GM12878 (cell line): Measurements from ENCODE around the gene ERC1. TPM values are rescaled to one million over a fixed set of nuclear protein-coding genes. Genes with fewer than 3 reads are reported as not detected.

Source experiments
- ATAC-seq: fragments of 200-7000 bp; cut with Tn5 transposase; 3 replicates; pipeline ENCODE4 v1.9.1; 2020; ENCODE audit warnings: mild to moderate bottlenecking, moderate library complexity
- BruUV-seq: library from RNA; stranded (reverse); fragments of 400-500 nt; replicated peaks from 2 replicates; lab custom pipeline; 2021; lab: Mats Ljungman, UMichigan
- CTCF ChIA-PET: fragments of 300-600 bp; sonication (Branson Sonifier 250); formaldehyde crosslinking; extraction: SDS; loops from one replicate; lab custom pipeline; 2021; ENCODE audit warnings: inconsistent platforms; lab: Yijun Ruan, JAX
- POLR2A ChIA-PET: fragments of 350-600 bp; formaldehyde crosslinking; extraction: SDS; loops from one replicate; lab custom pipeline; 2021; ENCODE audit warnings: inconsistent platforms; lab: Charles Lee
- RAD21 ChIA-PET: fragments of 300-600 bp; sonication (Branson Sonifier 250); formaldehyde crosslinking; loops from one replicate; lab custom pipeline; 2023; ENCODE audit warnings: antibody characterized with exemption; ENCODE audit not compliant: unreplicated experiment; lab: Charles Lee
- SMC1A ChIA-PET: fragments of 300-600 bp; sonication (Branson Sonifier 250); formaldehyde crosslinking; loops from one replicate; lab custom pipeline; 2023; ENCODE audit not compliant: unreplicated experiment, uncharacterized antibody; lab: Charles Lee
- DNase-seq: peaks from one replicate; pipeline ENCODE4 v3.0.0-alpha.2; 2011; ENCODE audit warnings: low read depth, low spot score
- FAIRE-seq: peaks from 3 replicates; lab custom pipeline; 2011; peaks lifted over from hg19 to GRCh38; lab: Jason Lieb, UNC
- H2AFZ ChIP-seq: 2 replicates; pipeline ENCODE4 v1.6.0; 2011; ENCODE audit warnings: low read depth, low read length, control low read depth; ENCODE audit not compliant: control insufficient read depth
- H3K27ac ChIP-seq: 2 replicates; pipeline ENCODE4 v1.5.1; 2011; ENCODE audit warnings: control low read depth; ENCODE audit not compliant: control insufficient read depth, insufficient read depth
- H3K27me3 ChIP-seq, 2 experiments: replicated peaks in 1 of 2; 2 replicates each; pipeline versions ENCODE4 v1.6.0 to v1.6.1; 2011; ENCODE audit warnings: low read length in 1 of 2; ENCODE audit not compliant: control insufficient read depth in 2 of 2, insufficient read depth in 2 of 2
- H3K36me3 ChIP-seq, 2 experiments: 2 replicates each; pipeline ENCODE4 v1.5.1; 2011; ENCODE audit warnings: low read length in 1 of 2; ENCODE audit not compliant: control insufficient read depth in 2 of 2, insufficient read depth in 2 of 2
- H3K4me1 ChIP-seq: 2 replicates; pipeline ENCODE4 v1.6.1; 2011; ENCODE audit warnings: mild to moderate bottlenecking, low read length, moderate library complexity, mixed read lengths; ENCODE audit not compliant: control insufficient read depth, insufficient read depth
- H3K4me2 ChIP-seq: 2 replicates; pipeline ENCODE4 v1.6.0; 2011; ENCODE audit warnings: control low read depth; ENCODE audit not compliant: control insufficient read depth, insufficient read depth
- H3K4me3 ChIP-seq: fragments of 200-600 bp; sonication (generic); 2 replicates; pipeline ENCODE4 v1.5.1; 2016
- H3K79me2 ChIP-seq: 2 replicates; pipeline ENCODE4 v1.6.0; 2011; ENCODE audit warnings: low read length; ENCODE audit not compliant: control insufficient read depth, insufficient read depth
- H3K9ac ChIP-seq: 2 replicates; pipeline ENCODE4 v1.8.0; 2011; ENCODE audit warnings: low read length, control low read depth, mixed read lengths; ENCODE audit not compliant: control insufficient read depth, insufficient read depth
- H3K9me3 ChIP-seq: replicated peaks from 3 replicates; pipeline ENCODE4 v1.5.1; 2011; ENCODE audit warnings: mild to moderate bottlenecking, low read length; ENCODE audit not compliant: control insufficient read depth, insufficient read depth
- H4K20me1 ChIP-seq: 2 replicates; pipeline ENCODE4 v1.6.0; 2011; ENCODE audit not compliant: control insufficient read depth, insufficient read depth
- BACH1 ChIP-seq: fragments of 450-650 bp; IDR thresholded peaks from 2 replicates; pipeline ENCODE4 v1.6.1; 2017; ENCODE audit warnings: mild to moderate bottlenecking, borderline replicate concordance
- BRCA1 ChIP-seq: IDR thresholded peaks from 2 replicates; pipeline ENCODE4 v1.6.1; 2011; ENCODE audit warnings: low read depth, low read length, improper control_type of control experiment
- CBX3 ChIP-seq: fragments of 200-600 bp; sonication (generic); IDR thresholded peaks from 2 replicates; pipeline ENCODE4 v1.6.1; 2016; ENCODE audit warnings: low read depth, borderline replicate concordance
- CHD2 ChIP-seq: IDR thresholded peaks from 2 replicates; pipeline ENCODE4 v1.6.1; 2011; ENCODE audit warnings: low read depth, low read length, improper control_type of control experiment, borderline replicate concordance
- ETV6 ChIP-seq, 2 experiments: fragments of 450-650 bp in 1 of 2; IDR thresholded peaks in 1 of 2; conservative IDR thresholded peaks in 1 of 2; 2 replicates each; pipeline ENCODE4 v1.6.1; 2014; ENCODE audit warnings: antibody characterized with exemption in 1 of 2, borderline replicate concordance in 1 of 2, low read depth in 1 of 2, mild to moderate bottlenecking in 1 of 2, moderate library complexity in 1 of 2
- HDAC2 ChIP-seq: fragments of 200-600 bp; sonication (generic); IDR thresholded peaks from 2 replicates; pipeline ENCODE4 v1.6.1; 2017
- HDAC6 ChIP-seq: fragments of 200-600 bp; sonication (generic); IDR thresholded peaks from one replicate; pipeline ENCODE4 v1.8.0; 2017; ENCODE audit warnings: antibody characterized with exemption; ENCODE audit not compliant: unreplicated experiment
- MXI1 ChIP-seq: fragments of 150-350 bp; IDR thresholded peaks from 2 replicates; pipeline ENCODE4 v1.6.1; 2011; ENCODE audit warnings: low read depth, mild to moderate bottlenecking, inconsistent platforms, low read length, improper control_type of control experiment
- MYC ChIP-seq: IDR thresholded peaks from 2 replicates; pipeline ENCODE4 v1.6.1; 2011; ENCODE audit warnings: mild to moderate bottlenecking, low read length, moderate library complexity, inconsistent platforms; ENCODE audit not compliant: insufficient read depth, insufficient replicate concordance, insufficient read length, severe bottlenecking
- SMAD5 ChIP-seq: IDR thresholded peaks from 2 replicates; pipeline ENCODE4 v1.6.1; 2016; ENCODE audit warnings: antibody characterized with exemption, low read depth
- SPI1 ChIP-seq: IDR thresholded peaks from 2 replicates; pipeline ENCODE4 v1.6.1; 2011; ENCODE audit warnings: low read depth, mild to moderate bottlenecking, low read length, moderate library complexity, borderline replicate concordance; ENCODE audit not compliant: insufficient read depth
- ZBED1 ChIP-seq: IDR thresholded peaks from 2 replicates; pipeline ENCODE4 v1.6.1; 2016; ENCODE audit warnings: borderline replicate concordance
- ZNF622 ChIP-seq: fragments of 450-650 bp; IDR thresholded peaks from 2 replicates; pipeline ENCODE4 v1.6.1; 2017; ENCODE audit warnings: mild to moderate bottlenecking, inconsistent platforms
- ZZZ3 ChIP-seq: IDR thresholded peaks from 2 replicates; pipeline ENCODE4 v1.6.1; 2011; ENCODE audit warnings: low read depth; ENCODE audit not compliant: control insufficient read depth, insufficient read length
- WGBS: methylation state at CpG from one replicate; pipeline ENCODE4 v1.1.6; 2016; ENCODE audit warnings: low lambda C conversion rate; ENCODE audit not compliant: insufficient replicate concordance, insufficient coverage; ENCODE audit errors: missing lambda C conversion rate; 5-methylcytosine and 5-hydroxymethylcytosine counted together
- in situ Hi-C: fragments of 300-500 bp; cut with MboI; formaldehyde crosslinking; loops from 9 replicates; pipeline ENCODE4 v1.14.3; 2018; ENCODE audit warnings: mixed read lengths
- intact Hi-C: fragments of 100-400 bp; cut with micrococcal nuclease; formaldehyde crosslinking; loops from one replicate; pipeline ENCODE4 v1.14.2; 2022; ENCODE audit not compliant: unreplicated experiment
- polyA plus RNA-seq, 11 experiments: library from polyadenylated mRNA; depleted of rRNA in 4 of 11; unstranded in 6 of 11; stranded (reverse) in 5 of 11; fragments of >200 nt; fragmentation: Nextera tagmentation in 4 of 11; fragmentation: Illumina TruSeq in 1 of 11; extraction: Ambion mirVana in 4 of 11; extraction: Trizol in 1 of 11; gene quantifications; 1 replicate in 1 of 11; 2 replicates in 10 of 11; pipeline versions ENCODE4 v1.2.1 to v1.2.3, GENCODE V29; 2011 to 2016; ENCODE audit warnings: inconsistent platforms in 2 of 11, missing spikeins in 2 of 11, low read depth in 1 of 11
- total RNA-seq, 4 experiments: library from RNA; depleted of rRNA in 3 of 4; stranded (reverse); fragments of >200 nt in 3 of 4; fragmentation: Illumina TruSeq in 1 of 4; extraction: Trizol in 1 of 4; gene quantifications; 2 replicates each; pipeline versions ENCODE4 v1.2.1 to v1.2.3, GENCODE V29; 2013 to 2021
- TF ChIP-seq, protein P1 (sequence below): IDR thresholded peaks from 2 replicates; pipeline ENCODE4 v1.6.1; 2011; ENCODE audit warnings: low read depth, low read length, improper control_type of control experiment, borderline replicate concordance
- TF ChIP-seq, protein P2 (sequence below): IDR thresholded peaks from 2 replicates; pipeline ENCODE4 v1.6.1; 2012; ENCODE audit warnings: mild to moderate bottlenecking, low read depth, low read length
- TF ChIP-seq, protein P3 (sequence below): fragments of 150-350 bp; IDR thresholded peaks from 2 replicates; pipeline ENCODE4 v1.6.1; 2014; ENCODE audit warnings: mild to moderate bottlenecking, low read depth, low read length

The ERC1 gene
- total and polyA plus RNA-seq, 10 of the 15 experiments (the other 5 are each of a cell fraction or from before 2014, with no cell fraction given), result 0.75 to 8.0 (median 5.0) TPM

DNA sequence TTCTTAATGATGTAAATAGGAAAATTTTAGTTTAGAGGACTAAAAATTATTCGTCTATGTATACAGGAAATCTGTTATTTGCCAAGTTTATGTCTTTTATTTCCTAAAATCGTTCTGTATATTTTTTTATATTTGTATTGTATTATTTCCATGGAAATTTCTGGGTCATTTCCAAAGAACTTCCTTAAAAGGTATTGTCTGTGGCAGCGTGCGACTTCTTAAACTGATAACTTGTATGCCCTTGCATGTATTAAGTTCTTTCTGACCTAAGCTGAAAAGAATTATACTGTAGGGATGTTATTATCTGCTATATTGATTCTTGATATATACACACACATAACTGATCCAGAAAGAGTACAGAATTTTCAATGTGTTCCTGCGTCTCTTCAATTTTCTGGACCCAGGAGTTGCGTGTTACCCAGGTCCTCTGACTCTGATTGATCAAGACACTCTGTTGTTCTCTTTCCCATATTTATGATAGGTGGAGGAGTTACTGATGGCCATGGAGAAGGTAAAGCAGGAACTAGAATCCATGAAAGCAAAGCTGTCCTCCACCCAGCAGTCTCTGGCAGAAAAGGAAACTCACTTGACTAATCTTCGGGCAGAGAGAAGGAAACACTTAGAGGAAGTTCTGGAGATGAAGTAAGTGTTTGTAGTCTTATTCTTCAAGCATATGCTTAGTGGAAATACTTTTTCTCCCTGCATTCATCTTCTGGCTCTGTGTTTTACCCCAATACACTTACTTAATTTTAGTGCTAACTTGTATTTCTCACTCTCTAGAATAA, 298.5 kb downstream of the ERC1 start (continued):
- TF ChIP-seq, protein P1, sequence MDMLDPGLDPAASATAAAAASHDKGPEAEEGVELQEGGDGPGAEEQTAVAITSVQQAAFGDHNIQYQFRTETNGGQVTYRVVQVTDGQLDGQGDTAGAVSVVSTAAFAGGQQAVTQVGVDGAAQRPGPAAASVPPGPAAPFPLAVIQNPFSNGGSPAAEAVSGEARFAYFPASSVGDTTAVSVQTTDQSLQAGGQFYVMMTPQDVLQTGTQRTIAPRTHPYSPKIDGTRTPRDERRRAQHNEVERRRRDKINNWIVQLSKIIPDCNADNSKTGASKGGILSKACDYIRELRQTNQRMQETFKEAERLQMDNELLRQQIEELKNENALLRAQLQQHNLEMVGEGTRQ, result no peak
- TF ChIP-seq CBX3 (no peak), MYC (no peak), ZZZ3 (no peak), HDAC2 (no peak), MXI1 (no peak)
- TF ChIP-seq, protein P2, sequence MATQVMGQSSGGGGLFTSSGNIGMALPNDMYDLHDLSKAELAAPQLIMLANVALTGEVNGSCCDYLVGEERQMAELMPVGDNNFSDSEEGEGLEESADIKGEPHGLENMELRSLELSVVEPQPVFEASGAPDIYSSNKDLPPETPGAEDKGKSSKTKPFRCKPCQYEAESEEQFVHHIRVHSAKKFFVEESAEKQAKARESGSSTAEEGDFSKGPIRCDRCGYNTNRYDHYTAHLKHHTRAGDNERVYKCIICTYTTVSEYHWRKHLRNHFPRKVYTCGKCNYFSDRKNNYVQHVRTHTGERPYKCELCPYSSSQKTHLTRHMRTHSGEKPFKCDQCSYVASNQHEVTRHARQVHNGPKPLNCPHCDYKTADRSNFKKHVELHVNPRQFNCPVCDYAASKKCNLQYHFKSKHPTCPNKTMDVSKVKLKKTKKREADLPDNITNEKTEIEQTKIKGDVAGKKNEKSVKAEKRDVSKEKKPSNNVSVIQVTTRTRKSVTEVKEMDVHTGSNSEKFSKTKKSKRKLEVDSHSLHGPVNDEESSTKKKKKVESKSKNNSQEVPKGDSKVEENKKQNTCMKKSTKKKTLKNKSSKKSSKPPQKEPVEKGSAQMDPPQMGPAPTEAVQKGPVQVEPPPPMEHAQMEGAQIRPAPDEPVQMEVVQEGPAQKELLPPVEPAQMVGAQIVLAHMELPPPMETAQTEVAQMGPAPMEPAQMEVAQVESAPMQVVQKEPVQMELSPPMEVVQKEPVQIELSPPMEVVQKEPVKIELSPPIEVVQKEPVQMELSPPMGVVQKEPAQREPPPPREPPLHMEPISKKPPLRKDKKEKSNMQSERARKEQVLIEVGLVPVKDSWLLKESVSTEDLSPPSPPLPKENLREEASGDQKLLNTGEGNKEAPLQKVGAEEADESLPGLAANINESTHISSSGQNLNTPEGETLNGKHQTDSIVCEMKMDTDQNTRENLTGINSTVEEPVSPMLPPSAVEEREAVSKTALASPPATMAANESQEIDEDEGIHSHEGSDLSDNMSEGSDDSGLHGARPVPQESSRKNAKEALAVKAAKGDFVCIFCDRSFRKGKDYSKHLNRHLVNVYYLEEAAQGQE, result no peak
- TF ChIP-seq, all 136 proteins: peak for 0

DNA sequence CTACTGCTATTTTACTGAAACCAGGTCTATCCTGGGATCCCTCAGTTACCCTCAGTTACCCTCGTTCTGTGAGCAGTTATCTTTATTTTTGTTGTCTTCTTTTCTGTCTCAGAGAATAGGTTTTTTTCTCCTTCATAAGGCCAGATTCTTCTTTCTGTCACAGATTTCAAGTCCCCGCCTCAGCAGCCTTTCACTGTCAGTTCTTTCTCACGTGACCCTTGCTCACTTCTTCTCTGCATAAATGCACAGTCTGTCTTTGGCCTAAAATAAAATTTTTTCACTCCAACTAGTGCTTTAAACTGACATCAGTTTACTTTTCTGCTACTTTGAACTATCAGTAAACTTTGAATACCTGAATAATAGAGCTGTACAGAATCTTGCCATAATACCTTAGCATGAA, 299.7 kb downstream of the ERC1 start:
- no peaks in the 10 kb centered on the region for H3K9me3 ChIP-seq
- no peak overlapping the region for H3K27ac ChIP-seq
- DNase-seq (no peak), ATAC-seq (no peak), FAIRE-seq (no peak)
- H3K9ac ChIP-seq, result no peak overlapping the region
- H2AFZ ChIP-seq, result no peak overlapping the region
- H3K79me2 ChIP-seq, result no peaks in the 10 kb centered on the region
- POLR2A ChIA-PET, result no interaction called here
- in situ Hi-C loops (no loop called here), intact Hi-C loops (no loop called here)
- CTCF ChIA-PET, result no interaction called here
- 32% methylated on average over 3 of the region's 3 CpGs for WGBS
- BruUV-seq, result no TSS peak
- no peak overlapping the region for H3K4me3 ChIP-seq
- H3K4me2 ChIP-seq, result no peak overlapping the region
- RAD21 ChIA-PET, result no interaction called here
- H3K4me1 ChIP-seq, result no peaks in the 10 kb centered on the region
- H3K36me3 ChIP-seq, result no peaks in the 10 kb centered on the region
- no peaks in the 10 kb centered on the region for H3K27me3 ChIP-seq
- SMC1A ChIA-PET, result interaction anchor here (0.9 kb wide), 1 partner anchor 9 kb away, joined by 3 read pairs; no protein-coding TSS in a partner anchor
- H4K20me1 ChIP-seq, result no peaks in the 10 kb centered on the region
- TF ChIP-seq CHD2, result no peak
- no peak for TF ChIP-seq SPI1
- TF ChIP-seq ZBED1, result no peak
- TF ChIP-seq HDAC6, result no peak
- no peak for TF ChIP-seq ZNF622
- TF ChIP-seq BACH1, result no peak
- TF ChIP-seq, protein P3, sequence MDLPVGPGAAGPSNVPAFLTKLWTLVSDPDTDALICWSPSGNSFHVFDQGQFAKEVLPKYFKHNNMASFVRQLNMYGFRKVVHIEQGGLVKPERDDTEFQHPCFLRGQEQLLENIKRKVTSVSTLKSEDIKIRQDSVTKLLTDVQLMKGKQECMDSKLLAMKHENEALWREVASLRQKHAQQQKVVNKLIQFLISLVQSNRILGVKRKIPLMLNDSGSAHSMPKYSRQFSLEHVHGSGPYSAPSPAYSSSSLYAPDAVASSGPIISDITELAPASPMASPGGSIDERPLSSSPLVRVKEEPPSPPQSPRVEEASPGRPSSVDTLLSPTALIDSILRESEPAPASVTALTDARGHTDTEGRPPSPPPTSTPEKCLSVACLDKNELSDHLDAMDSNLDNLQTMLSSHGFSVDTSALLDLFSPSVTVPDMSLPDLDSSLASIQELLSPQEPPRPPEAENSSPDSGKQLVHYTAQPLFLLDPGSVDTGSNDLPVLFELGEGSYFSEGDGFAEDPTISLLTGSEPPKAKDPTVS, result no peak
- no peak for TF ChIP-seq BRCA1
- TF ChIP-seq SMAD5, result no peak
- TF ChIP-seq ETV6 (conservative IDR thresholded peaks at IDR 0.05 in 1 of 2, IDR thresholded peaks at IDR 0.05 in 1 of 2; ENCODE audit: borderline replicate concordance in 1 of 2, low read depth in 1 of 2), result no peak
- TF ChIP-seq MYC, result no peak
